Measurements from ENCODE around the gene ACTR3C.

The ACTR3C gene

GRCh38 chr7:150334108-150334507, 10.8 kb upstream of the ACTR3C start:
- H3K9me2 ChIP-seq (replicated peaks; ENCODE audit: control insufficient read depth, low read length) = no peaks in the 10 kb centered on the region
- H3K4me1 ChIP-seq (ENCODE audit: control insufficient read depth, low read length) = no peaks in the 10 kb centered on the region
- no peaks in the 10 kb centered on the region for H3F3A ChIP-seq (ENCODE audit: control insufficient read depth, insufficient read depth)
- H3K9me3 ChIP-seq (ENCODE audit: control insufficient read depth, insufficient read depth, low read length) = no peaks in the 10 kb centered on the region
- no peaks in the 10 kb centered on the region for H3K79me2 ChIP-seq (ENCODE audit: control insufficient read depth, low read length)
- no peaks in the 10 kb centered on the region for H3K27me3 ChIP-seq (ENCODE audit: control insufficient read depth, low read length)
- H3K4me2 ChIP-seq (ENCODE audit: low read length) = no peak overlapping the region
- TF ChIP-seq, protein P1, sequence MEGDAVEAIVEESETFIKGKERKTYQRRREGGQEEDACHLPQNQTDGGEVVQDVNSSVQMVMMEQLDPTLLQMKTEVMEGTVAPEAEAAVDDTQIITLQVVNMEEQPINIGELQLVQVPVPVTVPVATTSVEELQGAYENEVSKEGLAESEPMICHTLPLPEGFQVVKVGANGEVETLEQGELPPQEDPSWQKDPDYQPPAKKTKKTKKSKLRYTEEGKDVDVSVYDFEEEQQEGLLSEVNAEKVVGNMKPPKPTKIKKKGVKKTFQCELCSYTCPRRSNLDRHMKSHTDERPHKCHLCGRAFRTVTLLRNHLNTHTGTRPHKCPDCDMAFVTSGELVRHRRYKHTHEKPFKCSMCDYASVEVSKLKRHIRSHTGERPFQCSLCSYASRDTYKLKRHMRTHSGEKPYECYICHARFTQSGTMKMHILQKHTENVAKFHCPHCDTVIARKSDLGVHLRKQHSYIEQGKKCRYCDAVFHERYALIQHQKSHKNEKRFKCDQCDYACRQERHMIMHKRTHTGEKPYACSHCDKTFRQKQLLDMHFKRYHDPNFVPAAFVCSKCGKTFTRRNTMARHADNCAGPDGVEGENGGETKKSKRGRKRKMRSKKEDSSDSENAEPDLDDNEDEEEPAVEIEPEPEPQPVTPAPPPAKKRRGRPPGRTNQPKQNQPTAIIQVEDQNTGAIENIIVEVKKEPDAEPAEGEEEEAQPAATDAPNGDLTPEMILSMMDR (IDR thresholded peaks at IDR 0.05; ENCODE audit: low read depth, low read length, poor library complexity, severe bottlenecking) = no peak
- TF ChIP-seq EZH2phosphoT487 (IDR thresholded peaks at IDR 0.05; ENCODE audit: borderline replicate concordance, low read length) = no peak
- 0 out of 2 replicates have a peak, but pooled peaks cover 3% of the 10 kb centered on the region for H4K20me1 ChIP-seq (ENCODE audit: control insufficient read depth, insufficient read depth, low read depth, low read length)
- H3K36me3 ChIP-seq (ENCODE audit: control insufficient read depth, low read length) = peaks cover 30% of the 10 kb centered on the region
- H3K4me3 ChIP-seq (ENCODE audit: low read length) = no peak overlapping the region
- H3K27ac ChIP-seq (ENCODE audit: low read depth, low read length) = no peak overlapping the region

- Histone ChIP-seq H3K79me2 (ENCODE audit: control insufficient read depth, low read length) (no peaks in the 10 kb centered on the region), H3K36me3 (ENCODE audit: control insufficient read depth, low read length) (peaks cover 34% of the 10 kb centered on the region), H3K9me3 (ENCODE audit: control insufficient read depth, insufficient read depth, low read length) (no peaks in the 10 kb centered on the region), H3K4me3 (ENCODE audit: low read length) (no peak overlapping the region), H3K4me2 (ENCODE audit: low read length) (no peak overlapping the region), H3K9me2 (replicated peaks; ENCODE audit: control insufficient read depth, low read length) (no peaks in the 10 kb centered on the region), H3K4me1 (ENCODE audit: control insufficient read depth, low read length) (no peaks in the 10 kb centered on the region), H3F3A (ENCODE audit: control insufficient read depth, insufficient read depth) (no peaks in the 10 kb centered on the region), H4K20me1 (ENCODE audit: control insufficient read depth, insufficient read depth, low read depth, low read length) (0 out of 2 replicates have a peak, but pooled peaks cover 3% of the 10 kb centered on the region), H3K27ac (ENCODE audit: low read depth, low read length) (no peak overlapping the region), H3K27me3 (ENCODE audit: control insufficient read depth, low read length) (no peaks in the 10 kb centered on the region)
- no peak for TF ChIP-seq EZH2phosphoT487 (IDR thresholded peaks at IDR 0.05; ENCODE audit: borderline replicate concordance, low read length)
- TF ChIP-seq, protein P1 (IDR thresholded peaks at IDR 0.05; ENCODE audit: low read depth, low read length, poor library complexity, severe bottlenecking) = no peak
Measured at GRCh38 chr7:150333659-150334058, 10.3 kb upstream of the ACTR3C start.

DNA sequence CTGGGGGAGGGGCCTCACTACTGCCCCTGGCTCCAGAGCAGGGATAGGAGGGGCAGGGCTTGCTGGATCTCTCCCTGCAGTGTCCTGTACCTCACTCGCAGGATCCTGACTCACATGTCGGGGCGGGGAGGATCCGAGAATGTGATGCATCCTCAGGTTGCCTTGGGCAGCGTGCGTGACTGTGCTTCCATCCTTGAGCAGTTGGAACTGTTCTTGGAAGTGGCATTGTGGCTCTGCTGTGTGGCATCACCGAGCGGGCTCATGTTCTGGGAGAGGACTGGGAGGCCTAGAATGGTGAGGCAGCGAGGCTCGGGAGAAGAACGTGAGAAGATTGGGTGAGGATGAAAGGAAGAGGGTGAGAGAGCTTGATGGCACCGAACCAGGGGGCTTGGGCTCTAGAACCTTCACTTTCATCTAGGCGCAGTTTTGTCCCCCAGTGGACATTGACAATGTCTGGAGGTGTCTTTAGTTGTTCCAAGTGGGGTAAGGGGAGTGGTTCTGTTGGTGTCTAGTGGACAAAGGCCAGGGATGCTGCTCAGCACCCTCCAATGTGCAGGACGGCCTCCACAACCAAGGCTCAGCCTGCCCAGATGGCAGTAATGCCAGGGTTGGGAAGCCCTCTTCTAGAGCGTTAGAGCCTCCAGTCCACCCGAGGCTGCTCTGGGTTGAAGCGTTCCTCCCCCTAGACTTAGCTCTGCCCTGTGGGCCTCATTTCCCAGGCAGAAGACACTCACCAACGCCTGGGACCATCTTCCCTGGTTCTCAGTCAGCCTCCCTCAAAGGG, 9.7 kb upstream of the ACTR3C start:
- Histone ChIP-seq H4K20me1 (ENCODE audit: control insufficient read depth, insufficient read depth, low read depth, low read length) (0 out of 2 replicates have a peak, but pooled peaks cover 3% of the 10 kb centered on the region), H3K9me3 (ENCODE audit: control insufficient read depth, insufficient read depth, low read length) (no peaks in the 10 kb centered on the region), H3K4me3 (ENCODE audit: low read length) (no peak overlapping the region), H3K36me3 (ENCODE audit: control insufficient read depth, low read length) (peaks cover 40% of the 10 kb centered on the region), H3K4me2 (ENCODE audit: low read length) (no peak overlapping the region), H3K79me2 (ENCODE audit: control insufficient read depth, low read length) (no peaks in the 10 kb centered on the region), H3K27me3 (ENCODE audit: control insufficient read depth, low read length) (no peaks in the 10 kb centered on the region), H3K4me1 (ENCODE audit: control insufficient read depth, low read length) (no peaks in the 10 kb centered on the region), H3K9me2 (replicated peaks; ENCODE audit: control insufficient read depth, low read length) (no peaks in the 10 kb centered on the region), H3F3A (ENCODE audit: control insufficient read depth, insufficient read depth) (no peaks in the 10 kb centered on the region), H3K27ac (ENCODE audit: low read depth, low read length) (no peak overlapping the region)
- no peak for TF ChIP-seq EZH2phosphoT487 (IDR thresholded peaks at IDR 0.05; ENCODE audit: borderline replicate concordance, low read length)
- TF ChIP-seq, protein P1 (IDR thresholded peaks at IDR 0.05; ENCODE audit: low read depth, low read length, poor library complexity, severe bottlenecking) = no peak

Data from DOHH2 (cell line).